LoVo (cell line): ENCODE data around the gene THOC1.
A peak's percentile ranks its signal among the peaks of the same experiment; 100 is the strongest.

Experiments
- DNase-seq: peaks from one replicate; pipeline ENCODE4 v3.0.0-alpha.2; 2016; ENCODE audit warnings: low spot score

THOC1 gene

DNA sequence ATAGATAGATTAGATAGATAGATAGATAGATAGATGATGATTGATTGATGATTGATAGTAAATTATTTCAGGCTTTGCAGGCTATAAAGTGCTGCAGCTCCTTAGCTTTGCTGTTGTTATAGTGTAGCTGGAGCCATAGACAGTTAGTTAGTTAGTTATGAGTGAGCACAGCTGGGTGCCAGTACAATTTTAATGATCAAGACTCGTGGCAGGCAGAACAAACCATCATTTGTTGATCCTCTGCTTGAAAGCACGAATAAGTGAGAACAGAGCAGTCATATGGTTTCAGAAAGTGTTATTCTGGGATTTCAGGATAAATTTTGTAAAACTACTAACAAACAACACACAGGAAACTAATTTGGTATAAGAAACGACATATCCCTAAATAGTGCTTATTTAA is 53.9 kb downstream of the THOC1 start:
- no peak for DNase-seq

DNA sequence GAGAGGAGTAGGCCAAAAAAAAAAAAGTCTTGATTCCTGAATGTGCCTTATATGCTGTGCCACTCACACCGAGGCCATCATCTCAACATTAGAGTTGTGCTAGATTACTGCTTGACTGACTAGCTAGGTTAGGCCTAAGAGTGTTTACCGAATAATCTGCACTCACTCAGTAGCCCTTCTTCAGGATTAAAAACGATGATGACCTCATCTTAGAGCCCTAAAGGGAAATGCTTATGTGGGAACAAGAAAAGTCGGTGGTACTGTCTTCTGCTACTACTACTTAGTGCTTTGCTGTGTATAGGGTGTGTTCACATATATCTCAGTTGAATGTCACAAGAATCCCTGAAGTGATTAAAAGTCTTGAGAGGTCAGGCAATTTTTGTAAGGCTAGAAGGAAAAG is 54.3 kb downstream of the THOC1 start:
- DNase-seq, result no peak

DNA sequence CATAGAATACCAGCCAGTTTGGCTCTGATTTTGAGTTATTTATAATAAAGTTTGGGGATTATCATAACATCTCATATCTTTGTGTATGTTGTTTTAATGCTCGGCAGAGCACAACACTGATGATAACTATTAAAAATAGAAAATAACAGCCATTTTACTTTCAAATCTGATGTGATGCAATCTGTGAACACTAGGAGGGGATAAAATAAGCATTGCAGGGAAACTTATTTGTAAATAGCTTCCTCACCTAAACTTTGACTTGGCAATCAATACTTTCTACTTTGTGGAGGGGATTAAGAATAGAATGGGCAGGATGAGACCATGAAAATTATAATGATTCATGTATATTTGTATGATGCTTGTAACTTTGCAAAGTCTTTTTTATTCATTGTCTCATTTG is 55.1 kb downstream of the THOC1 start:
- DNase-seq, result no peak

DNA sequence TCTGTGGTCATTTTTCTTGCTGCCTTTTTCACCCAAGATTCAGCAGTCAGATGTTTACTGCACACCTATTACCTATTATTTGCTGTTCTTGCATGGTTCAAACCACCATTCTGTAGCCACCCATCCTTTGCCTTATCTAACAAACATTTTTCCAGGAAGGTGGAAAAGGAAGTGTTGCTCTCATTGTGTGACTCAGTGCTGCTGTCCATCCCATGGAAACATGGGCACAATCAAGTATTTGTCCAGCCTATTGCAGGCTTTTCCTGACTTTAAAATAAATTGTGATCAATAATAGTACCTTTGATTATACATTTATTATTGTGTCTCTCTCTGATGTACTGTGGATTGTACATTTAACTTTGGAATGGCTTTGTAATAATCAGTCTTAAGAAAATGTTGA is 56.3 kb downstream of the THOC1 start:
- no peak for DNase-seq

DNA sequence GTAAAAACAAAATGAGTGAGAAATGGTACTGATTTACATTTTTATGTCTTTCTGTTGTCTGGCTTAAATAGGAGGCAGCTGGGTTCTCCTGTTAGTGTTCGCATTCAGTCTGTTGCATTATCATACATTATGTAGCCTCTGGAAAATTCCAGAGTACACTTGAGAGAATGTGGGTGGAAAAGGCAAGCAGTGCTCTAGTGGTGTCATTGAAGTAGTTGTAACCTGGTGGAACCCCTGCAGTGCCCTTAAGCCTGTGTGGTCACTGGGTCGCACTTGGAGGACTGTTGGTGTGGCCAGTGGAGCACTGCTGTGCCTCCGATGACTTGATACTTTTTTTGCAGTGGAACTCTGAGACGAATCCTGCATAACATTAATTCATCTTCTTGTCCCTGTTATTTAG is 57.1 kb downstream of the THOC1 start:
- no peak for DNase-seq

DNA sequence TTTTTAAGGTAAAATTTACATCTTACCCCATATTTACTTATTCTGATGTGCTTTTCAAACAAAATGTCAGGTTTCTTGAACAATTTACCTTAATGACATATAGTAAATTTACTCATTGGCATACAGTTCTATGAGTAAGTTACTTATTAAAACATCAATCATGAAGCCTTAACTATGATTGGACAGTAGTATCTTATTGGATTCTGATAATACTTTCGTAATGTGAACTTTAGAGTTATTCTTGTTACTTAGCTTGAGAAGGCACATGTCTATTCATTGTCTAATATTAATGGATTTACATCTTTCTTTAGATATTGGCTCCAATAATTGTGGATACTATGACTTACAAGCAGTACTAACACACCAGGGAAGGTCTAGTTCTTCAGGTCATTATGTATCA is 57.8 kb downstream of the THOC1 start:
- DNase-seq, result no peak

DNA sequence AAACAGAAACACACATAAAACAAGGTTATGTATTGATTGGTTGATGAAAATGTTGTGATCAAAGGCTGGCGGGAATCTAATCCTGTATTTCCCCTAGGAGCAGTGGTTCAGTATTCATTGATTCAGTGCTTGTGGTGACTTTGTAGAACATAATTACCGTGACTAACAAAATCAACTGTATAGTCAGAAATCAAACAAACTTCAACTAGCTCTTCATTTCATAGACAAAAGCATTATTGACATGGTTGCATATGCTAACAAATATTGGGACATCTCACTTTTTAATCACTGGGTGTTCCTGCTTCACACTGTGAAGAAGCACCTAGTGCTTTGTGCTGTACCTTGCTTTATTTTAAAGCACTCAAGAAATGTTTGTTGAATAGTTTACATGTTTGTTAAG is 68.1 kb downstream of the THOC1 start:
- no peak for DNase-seq

DNA sequence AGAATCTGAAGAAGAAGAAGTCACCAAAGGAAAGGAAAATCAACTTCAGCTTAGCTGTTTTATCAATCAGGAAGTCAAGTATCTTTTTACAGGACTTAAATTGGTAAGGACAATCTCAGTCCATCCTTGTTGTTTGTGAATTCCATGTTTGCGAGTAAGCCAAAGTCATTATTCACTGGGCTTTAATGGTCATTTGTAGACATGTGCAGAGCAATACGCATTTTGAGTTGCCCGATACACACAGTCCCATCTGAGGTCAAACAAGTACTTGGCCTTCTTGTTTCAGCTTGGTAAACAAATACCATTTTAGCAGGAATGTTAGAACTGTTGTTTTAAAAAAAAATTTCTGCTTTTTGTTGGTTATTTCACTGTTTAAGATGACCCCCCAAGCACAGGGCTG is 68.6 kb downstream of the THOC1 start:
- DNase-seq, result no peak

DNA sequence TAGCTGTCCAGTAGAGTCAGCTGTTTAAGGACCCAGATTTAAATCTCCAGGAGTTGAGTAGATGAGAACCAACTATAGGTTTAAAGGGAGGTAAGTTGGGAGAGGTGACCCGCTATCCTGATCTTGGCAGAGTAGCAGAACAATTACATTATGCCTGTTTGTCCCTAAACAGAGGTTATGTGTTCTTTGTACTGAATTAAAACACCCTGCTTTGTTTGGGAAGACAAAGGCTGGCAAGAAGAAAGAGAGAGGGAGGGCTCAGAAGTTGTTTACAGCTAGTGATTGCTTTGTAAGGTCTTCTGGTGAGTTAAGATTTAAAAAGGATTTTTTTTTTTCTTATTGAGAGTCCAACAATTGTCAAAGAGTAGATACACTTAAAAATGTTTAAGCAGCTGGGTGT is 72.2 kb downstream of the THOC1 start:
- no peak for DNase-seq

DNA sequence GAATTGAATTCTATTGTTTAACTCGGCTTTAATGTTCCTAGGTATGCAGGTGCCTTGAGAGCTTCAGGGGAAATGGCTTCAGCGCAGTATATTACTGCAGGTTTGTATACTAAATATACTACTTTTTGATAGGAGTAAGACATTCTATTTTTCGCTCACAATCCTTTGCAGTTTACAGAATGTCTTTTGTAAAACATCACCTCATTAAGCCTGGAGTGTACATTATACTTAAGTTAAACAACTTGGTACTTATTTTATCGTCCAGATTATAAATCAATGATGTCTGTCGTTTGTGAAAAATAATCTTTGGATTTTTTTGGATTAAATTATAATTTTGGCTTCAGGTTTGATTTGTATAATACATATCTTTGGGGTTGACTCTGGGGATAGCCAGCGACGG is 75.0 kb downstream of the THOC1 start:
- no peak for DNase-seq

DNA sequence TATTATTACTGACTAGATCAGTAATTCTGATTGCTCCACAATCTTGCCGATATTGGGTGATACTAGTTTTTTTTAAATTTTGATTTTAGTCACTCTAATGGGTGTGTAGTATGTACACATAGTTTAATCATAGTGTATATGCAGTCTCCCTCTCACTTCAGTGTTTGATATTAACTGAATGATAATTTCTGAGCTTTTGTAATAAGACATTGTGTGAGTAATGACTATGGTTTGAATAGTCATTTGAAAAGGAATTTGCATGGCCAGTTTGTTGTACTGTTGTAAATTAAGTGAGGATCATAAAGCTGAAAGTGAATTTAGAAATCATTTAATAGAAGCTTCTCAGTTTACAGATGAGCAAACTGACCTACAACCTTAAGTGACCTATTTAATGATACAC is 76.1 kb downstream of the THOC1 start:
- DNase-seq, result no peak

DNA sequence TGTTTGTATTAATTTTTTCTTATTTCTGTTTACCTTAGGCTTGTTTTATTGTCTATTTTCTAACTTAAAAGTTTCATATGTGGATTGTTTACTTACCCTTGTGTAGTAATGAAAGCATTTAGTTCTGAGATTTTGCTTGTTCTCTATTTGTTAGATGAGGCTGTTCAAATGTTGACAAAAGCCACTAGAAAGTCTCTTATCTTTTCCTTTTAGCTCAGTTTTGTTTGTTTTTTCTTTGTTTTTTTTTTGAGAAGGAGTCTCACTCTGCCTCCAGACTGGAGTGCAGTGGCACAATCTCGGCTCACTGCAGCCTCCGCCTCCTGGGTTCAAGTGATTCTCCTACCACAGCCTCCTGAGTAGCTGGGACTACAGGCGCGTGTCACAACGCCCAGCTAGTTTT is 78.6 kb downstream of the THOC1 start:
- DNase-seq, result no peak

DNA sequence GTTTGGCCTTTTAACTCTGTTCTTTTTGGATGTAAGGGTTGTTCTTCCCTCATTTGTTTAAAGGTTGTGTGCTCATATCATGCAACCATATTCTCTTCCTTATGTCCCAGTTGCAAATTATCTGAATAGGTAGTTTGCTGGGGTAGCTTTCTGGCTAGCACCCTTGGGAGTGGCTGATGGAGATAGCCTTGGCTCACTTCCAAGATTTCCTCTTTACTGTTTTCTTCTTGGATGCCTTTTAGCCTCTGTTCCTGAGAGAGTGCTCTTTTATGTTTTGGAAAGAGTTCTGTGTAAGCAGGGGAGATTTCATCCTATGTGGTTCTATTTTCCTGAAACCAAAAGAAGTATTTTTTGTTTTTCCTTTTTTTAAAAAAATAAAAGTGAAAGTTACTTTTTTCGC is 84.1 kb downstream of the THOC1 start:
- DNase-seq, result peak; percentile 22

DNA sequence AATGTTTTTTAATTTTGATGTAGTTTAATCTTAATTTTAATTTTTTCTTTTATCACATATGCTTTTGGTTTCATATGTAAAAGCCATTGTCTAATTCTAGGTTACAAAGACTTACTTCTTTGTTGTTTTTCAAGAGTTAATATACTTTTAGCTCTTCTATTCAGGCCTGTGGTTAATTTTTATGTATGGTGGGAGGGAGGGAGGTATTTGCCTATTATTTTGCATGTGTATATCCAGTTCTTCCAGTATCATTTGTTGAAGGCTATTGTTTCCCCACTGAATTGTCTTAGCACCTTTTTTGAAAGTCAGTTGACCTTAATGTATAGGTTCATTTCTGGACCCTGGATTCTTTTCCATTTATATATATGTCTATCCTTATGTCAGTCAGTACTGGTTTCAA is 86.1 kb downstream of the THOC1 start:
- no peak for DNase-seq

DNA sequence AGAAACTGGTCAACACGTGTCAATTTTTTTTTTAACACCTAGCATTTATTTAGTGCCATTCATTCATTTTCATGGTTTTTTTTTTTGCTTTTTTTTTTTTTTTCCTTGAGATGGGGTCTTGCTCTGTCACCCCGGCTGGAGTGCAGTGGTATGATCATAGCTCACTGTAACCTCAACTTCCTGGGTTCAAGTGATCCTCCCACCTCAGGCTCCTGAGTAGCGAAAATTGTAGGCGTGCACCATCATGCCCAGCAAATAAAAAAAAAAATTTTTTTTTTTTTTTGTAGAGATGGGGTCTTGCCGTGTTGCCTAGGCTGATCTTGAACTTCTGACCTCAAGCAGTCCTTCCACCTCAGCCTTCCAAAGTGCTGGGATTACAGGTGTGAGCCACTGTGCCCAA is 88.3 kb downstream of the THOC1 start:
- DNase-seq, result no peak

DNA sequence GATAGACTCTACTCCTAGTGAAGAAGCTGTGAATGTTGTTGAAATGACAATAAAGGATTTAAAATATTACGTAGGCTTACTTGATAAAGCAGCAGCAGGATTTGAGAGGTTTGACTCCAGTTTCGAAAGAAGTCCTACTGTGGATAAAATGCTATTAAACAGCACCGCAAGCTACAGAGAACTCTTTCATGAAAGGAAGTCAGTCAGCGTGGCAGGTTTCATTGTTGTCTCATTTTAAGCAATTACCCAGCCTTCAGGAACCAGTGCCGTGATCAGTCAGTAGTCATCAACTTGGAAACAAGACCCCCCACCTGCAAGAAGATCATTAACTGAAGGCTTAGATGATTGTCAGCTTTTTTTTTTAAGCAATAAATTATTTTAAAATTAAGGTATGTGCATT is 95.5 kb downstream of the THOC1 start:
- DNase-seq, result no peak
